ENCODE measurements around the gene ALPG. TPM values are rescaled to one million over a fixed set of nuclear protein-coding genes. Genes with fewer than 3 reads are reported as not detected.
"Not testable (repeated sequence)": the region's sequence is repeated elsewhere in the genome, so short reads cannot be mapped to it uniquely, and the experiment has no call there.

The ALPG gene
- total and polyA plus RNA-seq, 5 experiments from 2014 or later, result not detected

DNA sequence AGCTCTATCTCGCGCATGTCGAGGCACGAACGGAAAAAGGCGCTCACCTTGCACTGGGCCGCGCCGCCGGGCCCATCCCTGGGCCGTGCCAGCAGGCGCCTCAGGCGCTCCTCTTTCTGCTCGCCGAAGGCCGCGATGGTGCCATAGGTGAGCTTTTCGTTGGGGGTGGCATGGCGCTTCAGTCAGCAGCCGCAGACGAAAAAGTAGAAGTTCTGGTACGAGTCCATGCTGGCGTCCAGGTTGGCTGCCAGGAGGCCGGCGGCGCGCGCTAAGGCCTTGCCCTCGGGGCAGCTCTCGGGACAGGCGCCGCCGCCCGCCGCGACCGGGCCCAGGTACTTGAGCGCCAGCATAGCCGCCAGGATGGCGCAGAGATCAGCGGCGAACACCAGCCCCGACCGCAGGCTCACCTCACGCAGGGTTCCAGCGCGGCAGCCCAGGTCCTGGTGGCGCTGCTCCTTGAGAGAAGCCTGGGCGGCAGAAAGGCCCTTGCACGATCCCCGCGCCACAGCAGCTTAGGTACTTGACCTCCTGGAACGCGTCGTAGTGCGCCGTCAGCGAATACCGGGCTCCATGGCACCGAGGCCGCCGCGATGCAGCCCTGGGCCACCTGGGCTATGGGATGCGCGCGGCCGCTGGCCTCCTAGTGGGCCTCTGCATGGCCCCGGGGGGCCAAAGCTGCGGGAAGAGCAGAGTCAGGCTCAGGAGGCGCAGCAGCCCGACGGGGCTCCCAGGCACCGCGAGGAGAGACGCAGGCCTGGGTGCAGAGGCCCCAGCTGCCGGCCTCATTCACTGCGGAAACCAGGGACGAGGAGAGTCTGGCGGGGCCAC, 12.8 kb downstream of the ALPG start:
- ATAC-seq, result no peak
- POLR2A ChIA-PET, result no interaction called here
- H3K27ac Mint-ChIP-seq, result no peak overlapping the region
- H3K4me1 Mint-ChIP-seq, result peaks cover 6 to 21% (median 17%) of the 10 kb centered on the region in 4 donors
- peaks cover 0 to 16% (median 0%) of the 10 kb centered on the region in 3 donors for H3K36me3 Mint-ChIP-seq
- peaks cover 0 to 15% (median 0%) of the 10 kb centered on the region in 9 donors for H3K9me3 Mint-ChIP-seq
- peak overlapping the region in 9 of 10 donors; percentile 52 to 90 (median 64) for H3K4me3 Mint-ChIP-seq
- no peak for DNase-seq
- H3K27me3 Mint-ChIP-seq, result peaks cover 20 to 52% (median 29%) of the 10 kb centered on the region in 5 donors

DNA sequence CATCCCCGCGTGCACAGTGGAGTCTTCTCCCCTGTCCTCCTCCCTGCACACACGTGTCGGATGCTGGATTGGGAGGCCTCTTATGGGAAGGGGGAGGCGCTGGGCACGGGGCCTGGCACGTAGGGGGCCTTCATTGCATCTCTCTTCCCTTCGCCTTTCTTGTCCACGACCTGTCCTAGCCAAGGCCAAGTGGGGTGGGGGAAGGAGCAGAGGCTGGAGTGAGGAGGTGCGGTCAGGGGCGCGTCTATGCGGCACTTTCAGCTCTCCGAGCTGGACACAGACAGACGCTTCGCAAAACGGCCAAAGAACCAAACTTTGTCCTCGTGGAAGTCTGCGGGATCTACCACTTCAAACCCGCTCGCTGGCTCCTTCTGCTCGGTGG, 13.4 kb downstream of the ALPG start:
- Mint-ChIP-seq H3K27ac (no peak overlapping the region), H3K36me3 (peaks cover 0 to 16% (median 0%) of the 10 kb centered on the region in 3 donors), H3K4me1 (peaks cover 6 to 21% (median 17%) of the 10 kb centered on the region in 4 donors), H3K9me3 (peaks cover 0 to 15% (median 0%) of the 10 kb centered on the region in 9 donors), H3K27me3 (peaks cover 20 to 52% (median 26%) of the 10 kb centered on the region in 5 donors), H3K4me3 (peak overlapping the region in 8 of 10 donors; percentile 42 to 78 (median 52))
- no peak for ATAC-seq
- POLR2A ChIA-PET, result no interaction called here
- DNase-seq, result no peak

DNA sequence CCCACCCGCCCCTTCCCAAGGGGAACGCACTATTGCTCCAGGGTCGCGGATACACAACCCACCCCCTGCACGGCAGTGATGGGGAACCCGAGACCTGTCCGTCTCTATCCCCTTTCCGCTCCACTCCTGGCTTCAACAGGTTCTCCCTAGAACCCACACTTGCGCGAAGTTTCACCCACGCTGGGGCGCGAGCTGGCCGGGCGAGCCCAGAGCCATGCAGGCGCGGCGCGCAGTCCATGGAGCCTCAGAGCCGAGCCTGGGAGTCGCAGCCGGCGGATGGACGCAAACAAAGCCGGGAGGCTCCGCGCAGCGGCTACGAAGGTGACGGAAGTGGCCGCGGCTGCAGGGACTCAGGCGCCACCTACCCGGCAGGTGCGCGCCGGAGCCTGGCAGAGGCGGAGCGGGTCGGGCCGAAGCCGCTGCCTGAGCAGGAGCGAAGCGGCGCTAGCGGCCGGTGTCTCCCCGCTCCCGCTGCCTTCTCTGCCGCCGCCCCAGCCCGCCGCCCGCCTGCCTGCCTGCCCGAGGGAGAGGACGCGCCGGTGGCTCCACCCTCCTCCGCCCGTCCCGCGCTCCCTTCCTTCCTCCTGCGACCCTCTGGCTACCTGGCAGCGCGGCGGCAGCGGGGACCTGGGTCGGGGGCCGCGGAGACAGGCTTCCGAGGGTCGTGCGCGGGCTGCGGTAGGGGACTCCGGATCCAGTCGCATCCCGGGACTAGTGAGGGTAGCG, 14.0 kb downstream of the ALPG start:
- ATAC-seq (peak; percentile 85 to 91), DNase-seq (peak in 7 of 10 donors; percentile 14 to 46 (median 28))
- Mint-ChIP-seq H3K4me3 (peak overlapping the region in 9 of 10 donors; percentile 36 to 78 (median 56)), H3K9me3 (peaks cover 0 to 15% (median 0%) of the 10 kb centered on the region in 9 donors), H3K27me3 (peaks cover 19 to 49% (median 25%) of the 10 kb centered on the region in 5 donors), H3K27ac (no peak overlapping the region), H3K36me3 (peaks cover 0 to 16% (median 0%) of the 10 kb centered on the region in 3 donors), H3K4me1 (peaks cover 6 to 21% (median 17%) of the 10 kb centered on the region in 4 donors)
- POLR2A ChIA-PET, result no interaction called here

DNA sequence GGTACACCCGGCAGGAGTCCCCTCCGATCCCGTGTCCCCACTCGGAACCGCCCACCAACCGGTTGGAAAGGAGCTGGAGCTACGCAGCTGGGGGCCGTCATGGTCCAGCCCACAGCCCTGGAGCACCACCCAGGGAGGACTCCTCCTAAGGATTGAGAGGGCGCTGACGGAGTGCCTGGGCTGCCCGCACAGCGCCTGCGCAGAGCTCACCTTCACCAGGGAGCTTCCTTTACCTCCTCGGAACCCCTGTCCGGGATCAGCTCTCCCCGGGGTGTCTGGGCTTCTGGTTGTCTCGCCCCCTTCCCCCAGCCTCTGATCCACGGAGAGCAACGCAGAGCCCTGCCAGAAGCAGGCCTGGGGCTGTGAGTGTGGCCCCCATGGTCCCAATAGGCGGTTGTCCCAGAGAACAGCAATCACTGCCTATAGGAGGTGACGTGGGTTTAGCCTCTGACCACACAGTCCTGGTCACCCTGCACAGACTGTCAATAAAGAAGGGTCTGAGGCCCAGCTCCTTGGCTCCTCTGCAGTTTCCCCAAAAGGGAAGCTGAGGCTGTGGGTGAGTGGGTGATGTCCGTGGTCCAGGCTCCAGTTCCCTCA, 14.6 kb downstream of the ALPG start:
- Mint-ChIP-seq H3K9me3 (peaks cover 0 to 15% (median 0%) of the 10 kb centered on the region in 9 donors), H3K27me3 (peaks cover 16 to 42% (median 23%) of the 10 kb centered on the region in 5 donors), H3K36me3 (peaks cover 0 to 16% (median 0%) of the 10 kb centered on the region in 3 donors), H3K4me3 (peak overlapping the region in 9 of 10 donors; percentile 38 to 84 (median 64)), H3K27ac (no peak overlapping the region), H3K4me1 (peaks cover 6 to 21% (median 17%) of the 10 kb centered on the region in 4 donors)
- ATAC-seq, result peak; percentile 13 to 19
- DNase-seq, result no peak
- POLR2A ChIA-PET, result no interaction called here

DNA sequence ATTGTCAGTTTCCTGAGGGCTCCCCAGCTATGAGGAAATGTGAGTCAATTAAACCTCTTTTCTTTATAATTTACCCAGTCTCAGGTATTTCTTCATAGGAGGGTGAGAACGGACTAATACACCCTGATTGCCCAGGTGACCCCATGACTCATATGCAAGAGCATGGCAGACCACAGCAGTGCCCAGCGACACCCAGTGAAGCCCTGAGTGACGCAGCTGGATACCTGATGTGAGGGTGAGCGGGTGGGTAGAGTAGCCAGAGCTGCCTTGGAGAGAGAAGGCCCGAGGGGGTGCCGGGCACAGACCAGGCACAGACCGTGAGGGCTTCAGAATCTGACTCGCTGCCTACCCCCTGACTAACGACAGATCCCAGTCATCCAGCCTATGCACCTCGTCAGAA, 15.4 kb downstream of the ALPG start:
- ATAC-seq (no peak), DNase-seq (no peak)
- Mint-ChIP-seq H3K4me1 (peaks cover 6 to 21% (median 17%) of the 10 kb centered on the region in 4 donors), H3K27ac (no peak overlapping the region), H3K36me3 (peaks cover 0 to 16% (median 0%) of the 10 kb centered on the region in 3 donors), H3K4me3 (peak overlapping the region; percentile 38 to 84 (median 64)), H3K9me3 (peaks cover 0 to 15% (median 0%) of the 10 kb centered on the region in 9 donors), H3K27me3 (peaks cover 16 to 38% (median 23%) of the 10 kb centered on the region in 5 donors)
- POLR2A ChIA-PET, result no interaction called here

DNA sequence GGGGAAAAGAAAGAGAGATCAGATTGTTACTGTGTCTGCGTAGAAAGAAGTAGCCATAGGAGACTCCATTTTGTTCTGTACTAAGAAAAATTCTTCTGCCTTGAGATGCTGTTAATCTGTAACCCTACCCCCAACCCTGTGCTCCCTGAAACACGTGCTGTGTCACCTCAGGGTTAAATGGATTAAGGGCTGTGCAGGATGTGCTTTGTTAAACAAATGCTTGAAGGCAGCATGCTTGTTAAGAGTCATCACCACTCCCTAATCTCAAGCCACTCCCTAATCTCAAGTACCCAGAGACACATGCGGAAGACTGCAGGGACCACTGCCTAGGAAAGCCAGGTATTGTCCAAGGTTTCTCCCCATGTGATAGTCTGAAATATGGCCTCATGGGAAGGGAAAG, 16.4 kb downstream of the ALPG start:
- ATAC-seq, result not testable (repeated sequence)
- peaks cover 18 to 31% (median 22%) of the 10 kb centered on the region in 5 donors for H3K27me3 Mint-ChIP-seq

DNA sequence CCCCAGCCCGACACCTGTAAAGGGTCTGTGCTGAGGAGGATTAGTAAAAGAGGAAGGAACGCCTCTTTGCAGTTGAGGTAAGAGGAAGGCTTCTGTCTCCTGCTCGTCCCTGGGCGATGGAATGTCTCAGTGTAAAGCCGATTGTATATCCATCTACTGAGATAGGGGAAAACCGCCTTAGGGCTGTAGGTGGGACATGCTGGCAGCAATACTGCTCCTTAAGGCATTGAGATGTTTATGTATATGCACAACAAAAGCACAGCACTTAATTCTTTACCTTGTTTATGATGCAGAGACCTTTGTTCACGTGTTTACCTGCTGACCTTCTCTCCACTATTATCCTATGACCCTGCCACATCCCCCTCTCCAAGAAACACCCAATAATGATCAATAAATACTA, 16.8 kb downstream of the ALPG start:
- POLR2A ChIA-PET, H3K27ac Mint-ChIP-seq, ATAC-seq, DNase-seq, H3K4me3 Mint-ChIP-seq: not testable (repeated sequence)
- Mint-ChIP-seq H3K9me3 (peaks cover 0 to 15% (median 0%) of the 10 kb centered on the region in 9 donors), H3K36me3 (peaks cover 0 to 16% (median 0%) of the 10 kb centered on the region in 3 donors), H3K27me3 (peaks cover 14 to 29% (median 18%) of the 10 kb centered on the region in 5 donors), H3K4me1 (peaks cover 3 to 16% (median 14%) of the 10 kb centered on the region in 4 donors)

More for the DNA sequence above, 16.4 kb downstream of the ALPG start:
- POLR2A ChIA-PET, DNase-seq, H3K4me3 Mint-ChIP-seq, H3K27ac Mint-ChIP-seq: not testable (repeated sequence)
- Mint-ChIP-seq H3K9me3 (peaks cover 0 to 15% (median 0%) of the 10 kb centered on the region in 9 donors), H3K36me3 (peaks cover 0 to 16% (median 0%) of the 10 kb centered on the region in 3 donors), H3K4me1 (peaks cover 6 to 21% (median 17%) of the 10 kb centered on the region in 4 donors)

DNA sequence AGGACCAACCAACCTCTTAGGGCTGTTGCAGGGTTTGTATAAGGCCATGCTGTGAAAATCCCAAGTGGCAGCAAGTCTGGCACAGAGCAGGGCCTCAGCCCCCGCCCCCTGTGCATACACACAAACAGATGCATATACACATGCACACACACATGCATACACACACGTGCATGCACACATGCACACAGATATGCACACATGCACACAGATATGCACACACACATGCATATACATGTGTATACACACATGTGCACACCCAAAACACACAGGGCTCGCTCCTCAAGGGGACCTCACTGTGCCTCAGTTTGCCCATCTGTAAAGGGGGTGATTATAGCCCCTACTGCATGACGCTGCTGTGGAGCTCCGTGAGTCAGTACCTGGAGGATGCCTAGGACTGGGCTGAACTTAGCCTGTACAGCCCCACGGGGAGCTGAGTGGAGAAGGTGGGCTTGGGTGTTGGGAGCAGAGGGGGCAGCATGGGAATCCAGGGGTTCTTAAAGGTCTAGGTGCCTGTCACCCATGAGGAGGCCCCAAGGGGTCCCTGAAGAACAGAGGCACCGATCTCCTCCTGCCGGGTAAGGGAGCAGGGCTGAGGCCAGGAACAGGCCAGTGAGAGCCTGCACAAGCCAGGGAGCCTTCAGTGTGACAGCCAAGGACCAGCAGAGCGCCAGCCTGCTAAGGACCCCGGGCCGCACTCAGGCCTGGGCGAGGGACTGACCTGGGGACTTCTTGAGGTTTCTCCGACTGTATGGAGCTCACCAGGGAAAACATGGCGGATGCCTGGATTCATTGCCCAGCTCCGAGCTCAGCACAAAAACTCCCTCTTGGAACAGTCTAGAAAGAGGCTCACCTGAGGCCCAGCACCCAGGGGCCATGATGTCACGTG, 25.3 kb downstream of the ALPG start:
- POLR2A ChIA-PET, result no interaction called here
- no peak for DNase-seq
- H3K27me3 Mint-ChIP-seq, result peaks cover 0 to 2% (median 0%) of the 10 kb centered on the region in 5 donors
- no peaks in the 10 kb centered on the region for H3K4me1 Mint-ChIP-seq
- H3K36me3 Mint-ChIP-seq, result no peaks in the 10 kb centered on the region
- no peak for ATAC-seq
- no peaks in the 10 kb centered on the region for H3K9me3 Mint-ChIP-seq
- no peak overlapping the region for H3K27ac Mint-ChIP-seq
- H3K4me3 Mint-ChIP-seq, result no peak overlapping the region

DNA sequence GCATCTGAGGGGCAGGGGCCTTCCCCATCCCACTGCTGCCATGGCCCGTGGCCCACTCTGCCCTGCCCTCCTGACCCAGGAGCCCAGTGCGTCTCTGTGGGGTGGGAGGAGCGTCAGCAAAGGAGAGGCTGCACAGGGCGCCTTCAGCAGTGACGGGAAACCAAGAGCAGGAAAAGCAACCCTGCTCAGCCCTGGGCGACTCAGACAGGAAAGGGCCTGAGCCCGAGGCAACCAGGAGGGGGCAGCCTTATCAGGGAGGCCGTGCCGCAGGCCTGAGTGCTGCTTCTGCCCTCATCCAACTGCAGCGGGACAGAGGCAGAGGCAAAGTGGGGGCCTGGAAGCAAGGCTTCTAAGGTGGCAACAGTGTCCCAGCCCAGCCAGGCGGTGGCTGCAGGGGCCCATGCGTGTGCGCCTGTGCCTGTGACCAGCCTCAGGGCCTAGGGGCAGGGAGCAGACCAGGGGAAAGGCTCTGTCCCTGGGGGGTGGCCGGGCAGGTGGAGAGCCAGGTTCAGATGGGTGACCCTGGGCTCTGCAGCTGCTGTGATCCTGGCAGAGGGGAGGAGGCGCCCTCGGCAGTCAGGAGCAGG, 26.0 kb downstream of the ALPG start:
- ATAC-seq (no peak), DNase-seq (no peak)
- Mint-ChIP-seq H3K9me3 (no peaks in the 10 kb centered on the region), H3K36me3 (no peaks in the 10 kb centered on the region), H3K4me3 (no peak overlapping the region), H3K27ac (no peak overlapping the region), H3K27me3 (peaks cover 0 to 2% (median 2%) of the 10 kb centered on the region in 5 donors), H3K4me1 (no peaks in the 10 kb centered on the region)
- POLR2A ChIA-PET, result no interaction called here

DNA sequence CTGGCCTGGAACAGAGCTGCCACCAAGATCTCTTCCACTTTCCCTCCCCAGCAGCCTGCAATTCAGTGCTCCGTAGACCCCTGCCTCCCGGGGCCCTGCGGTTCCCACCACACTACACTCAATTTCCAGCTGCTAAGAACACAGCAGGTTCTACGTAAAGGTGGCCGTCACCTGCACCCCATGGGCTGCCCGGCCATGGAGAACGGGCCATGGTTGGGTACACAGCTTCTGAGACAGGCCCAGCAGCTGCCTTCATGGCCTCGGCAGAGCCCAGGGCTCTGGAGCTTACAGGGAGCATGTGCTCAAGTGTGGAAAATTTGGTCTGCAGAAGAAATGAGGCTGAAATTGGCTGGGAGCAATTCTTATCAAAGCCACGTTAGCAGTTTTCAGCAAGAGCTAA, 27.0 kb downstream of the ALPG start:
- H3K4me1 Mint-ChIP-seq, H3K9me3 Mint-ChIP-seq, POLR2A ChIA-PET, ATAC-seq, H3K36me3 Mint-ChIP-seq, H3K27me3 Mint-ChIP-seq, DNase-seq: not testable (repeated sequence)
- peak overlapping the region in 1 of 10 donors; percentile 34 for H3K27ac Mint-ChIP-seq
- H3K4me3 Mint-ChIP-seq, result peak overlapping the region in 1 of 10 donors; percentile 71

DNA sequence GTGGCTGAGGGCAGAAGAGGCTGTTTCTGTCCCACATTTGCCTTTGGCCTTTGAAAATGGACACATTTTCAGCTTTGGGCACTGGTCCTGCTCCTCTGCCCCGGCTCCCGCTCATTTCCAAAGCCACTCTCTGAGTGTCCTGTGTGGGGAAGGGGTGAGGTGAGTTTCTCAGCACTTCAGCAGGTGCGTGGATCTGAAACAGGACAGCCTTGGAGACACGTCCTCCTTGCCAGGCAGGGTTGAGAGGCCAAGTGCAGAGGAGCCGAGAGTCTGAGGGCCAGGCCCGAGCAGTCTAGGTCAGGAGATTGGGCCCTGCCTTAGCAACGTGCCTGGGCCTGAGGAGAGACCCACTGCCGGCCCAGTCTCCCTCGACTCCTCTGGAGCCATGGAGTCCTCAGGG, 27.4 kb downstream of the ALPG start:
- no peak for DNase-seq
- no peak for ATAC-seq
- no peaks in the 10 kb centered on the region for H3K36me3 Mint-ChIP-seq
- no peaks in the 10 kb centered on the region for H3K4me1 Mint-ChIP-seq
- peaks cover 0 to 4% (median 0%) of the 10 kb centered on the region in 5 donors for H3K27me3 Mint-ChIP-seq
- POLR2A ChIA-PET, result no interaction called here
- H3K27ac Mint-ChIP-seq, result no peak overlapping the region
- H3K9me3 Mint-ChIP-seq, result no peaks in the 10 kb centered on the region
- no peak overlapping the region for H3K4me3 Mint-ChIP-seq
